GM19328 (cell line): ENCODE data around the gene EIF6.
"Not testable (repeated sequence)": the region's sequence is repeated elsewhere in the genome, so short reads cannot be mapped to it uniquely, and the experiment has no call there.

Experiments
- ATAC-seq: cut with Tn5 transposase; IDR thresholded peaks from one replicate; pipeline ENCODE4 v1.9.1; 2021; ENCODE audit warnings: mild to moderate bottlenecking, moderate library complexity; ENCODE audit not compliant: unreplicated experiment

Gene EIF6

GRCh38 chr20:35284267-35284991 lies at the start of gene EIF6:
TSS of gene EIF6 (minus strand) at chr20:35284772. CDS start at chr20:35284487, 285 bp downstream.
- peak; percentile 70 for ATAC-seq

GRCh38 chr20:35333606-35334005 lies 49.0 kb upstream of the EIF6 start:
- no peak for ATAC-seq

GRCh38 chr20:35332540-35333200 lies 48.1 kb upstream of the EIF6 start:
- no peak for ATAC-seq

GRCh38 chr20:35329435-35330139 lies 45.0 kb upstream of the EIF6 start:
- ATAC-seq: no peak

GRCh38 chr20:35328689-35329088 lies 44.1 kb upstream of the EIF6 start:
- no peak for ATAC-seq

- no peak for ATAC-seq
Measured at GRCh38 chr20:35328095-35328685, 43.6 kb upstream of the EIF6 start.

- ATAC-seq: no peak
Measured at GRCh38 chr20:35327074-35327976, 42.8 kb upstream of the EIF6 start.

GRCh38 chr20:35326740-35327073 lies 42.1 kb upstream of the EIF6 start:
- no peak for ATAC-seq

- no peak for ATAC-seq
Measured at GRCh38 chr20:35326021-35326739, 41.6 kb upstream of the EIF6 start.

GRCh38 chr20:35325401-35325800 lies 40.8 kb upstream of the EIF6 start:
- ATAC-seq: no peak

- no peak for ATAC-seq
Measured at GRCh38 chr20:35320396-35321126, 36.0 kb upstream of the EIF6 start.

GRCh38 chr20:35319871-35320197 lies 35.3 kb upstream of the EIF6 start:
- ATAC-seq: no peak

GRCh38 chr20:35319192-35319870 lies 34.8 kb upstream of the EIF6 start:
- no peak for ATAC-seq

- ATAC-seq: no peak
Measured at GRCh38 chr20:35318502-35319157, 34.1 kb upstream of the EIF6 start.

GRCh38 chr20:35317416-35318210 lies 33.0 kb upstream of the EIF6 start:
- no peak for ATAC-seq

- no peak for ATAC-seq
Measured at GRCh38 chr20:35316086-35316485, 31.5 kb upstream of the EIF6 start.

GRCh38 chr20:35315632-35316020 lies 31.1 kb upstream of the EIF6 start:
- not testable (repeated sequence) for ATAC-seq
